HG03520 (cell line): ENCODE data around the gene STX16.

Experiments used
- ATAC-seq: cut with Tn5 transposase; IDR thresholded peaks from one replicate; pipeline ENCODE4 v1.9.1; 2021; ENCODE audit warnings: mild to moderate bottlenecking, moderate library complexity; ENCODE audit not compliant: unreplicated experiment

The STX16 gene

DNA sequence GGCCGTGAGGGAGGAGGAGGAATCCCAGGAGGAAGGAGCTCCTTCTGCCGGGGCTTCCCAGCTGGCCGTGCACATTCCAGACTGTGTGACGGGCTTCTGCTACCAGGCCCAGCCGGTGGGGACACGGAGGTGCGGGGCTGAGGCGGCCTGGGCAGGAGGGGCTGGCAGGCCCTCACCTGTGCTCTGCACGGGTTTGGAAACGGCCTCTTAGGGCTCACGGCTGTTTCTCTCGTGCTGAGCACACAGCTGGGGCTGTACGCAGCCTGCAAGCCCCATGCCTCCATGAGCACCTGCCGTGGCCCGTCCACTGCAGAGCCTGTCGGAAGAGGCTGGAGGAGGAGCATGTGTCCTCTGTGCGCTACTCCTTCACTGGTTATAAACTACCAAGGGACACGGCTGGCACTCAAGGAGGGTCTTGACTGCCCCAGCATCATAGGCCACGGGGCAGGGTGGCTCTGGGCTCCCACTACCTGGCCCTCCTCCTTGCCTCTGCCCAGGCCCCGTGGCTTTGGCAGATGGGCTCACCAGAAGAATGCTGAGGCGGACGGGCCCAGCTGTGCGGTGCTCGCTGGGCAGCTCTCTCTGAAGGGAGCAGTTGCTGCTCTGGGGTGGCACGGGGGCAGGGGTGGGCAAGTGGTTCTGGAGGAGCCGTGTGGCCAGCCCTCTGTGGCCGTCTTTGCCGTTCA lies 57.3 kb downstream of the STX16 start:
- ATAC-seq: no peak

DNA sequence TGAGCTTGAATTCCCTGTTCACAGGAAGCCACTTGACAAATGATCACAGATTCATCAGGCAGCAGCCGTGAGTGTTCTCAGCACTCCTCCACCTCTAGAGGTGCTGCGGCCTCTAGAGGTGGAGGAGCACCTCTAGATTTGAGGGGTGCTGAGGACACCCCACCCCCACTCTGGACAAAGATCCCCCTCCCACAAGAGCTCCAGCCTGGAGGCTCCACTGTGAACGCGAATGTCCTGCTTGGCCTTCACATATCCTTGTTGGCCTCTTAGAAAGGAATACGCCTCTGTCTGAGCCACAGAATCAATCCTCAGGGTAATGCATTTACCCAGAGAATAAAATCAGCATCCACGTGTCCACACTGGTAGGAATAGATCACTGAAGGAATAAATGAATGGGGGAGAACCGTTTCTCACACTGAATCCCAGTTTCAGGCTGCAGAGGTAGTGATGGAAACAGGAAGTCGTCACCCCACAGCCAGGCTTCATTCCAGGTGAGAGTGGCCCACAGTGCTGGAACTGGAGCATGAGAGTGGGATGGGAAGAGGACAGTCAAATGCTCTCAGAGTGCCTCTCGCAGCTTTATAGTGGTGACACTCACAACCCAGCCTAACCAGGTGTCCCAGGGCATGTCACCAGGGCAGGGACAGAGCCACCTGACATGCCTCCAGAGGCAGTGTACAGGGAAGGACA lies 58.1 kb downstream of the STX16 start:
- ATAC-seq: no peak

DNA sequence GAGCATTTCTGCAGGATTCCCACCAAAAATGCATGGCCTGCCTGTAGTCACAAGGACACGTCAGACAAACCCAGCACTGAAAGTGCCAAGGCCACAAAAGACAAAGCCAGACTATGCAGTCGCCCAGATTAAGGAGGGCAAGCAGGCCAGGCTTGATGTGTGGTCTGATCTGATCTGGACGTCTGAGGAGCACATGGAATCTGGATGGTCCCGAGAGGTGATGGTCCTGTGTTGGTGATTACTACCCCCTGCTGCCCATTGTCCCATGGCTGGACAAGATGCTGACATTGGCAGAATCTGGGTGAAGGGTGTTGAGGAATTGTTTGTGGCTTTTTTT lies 58.6 kb downstream of the STX16 start:
- ATAC-seq: no peak

DNA sequence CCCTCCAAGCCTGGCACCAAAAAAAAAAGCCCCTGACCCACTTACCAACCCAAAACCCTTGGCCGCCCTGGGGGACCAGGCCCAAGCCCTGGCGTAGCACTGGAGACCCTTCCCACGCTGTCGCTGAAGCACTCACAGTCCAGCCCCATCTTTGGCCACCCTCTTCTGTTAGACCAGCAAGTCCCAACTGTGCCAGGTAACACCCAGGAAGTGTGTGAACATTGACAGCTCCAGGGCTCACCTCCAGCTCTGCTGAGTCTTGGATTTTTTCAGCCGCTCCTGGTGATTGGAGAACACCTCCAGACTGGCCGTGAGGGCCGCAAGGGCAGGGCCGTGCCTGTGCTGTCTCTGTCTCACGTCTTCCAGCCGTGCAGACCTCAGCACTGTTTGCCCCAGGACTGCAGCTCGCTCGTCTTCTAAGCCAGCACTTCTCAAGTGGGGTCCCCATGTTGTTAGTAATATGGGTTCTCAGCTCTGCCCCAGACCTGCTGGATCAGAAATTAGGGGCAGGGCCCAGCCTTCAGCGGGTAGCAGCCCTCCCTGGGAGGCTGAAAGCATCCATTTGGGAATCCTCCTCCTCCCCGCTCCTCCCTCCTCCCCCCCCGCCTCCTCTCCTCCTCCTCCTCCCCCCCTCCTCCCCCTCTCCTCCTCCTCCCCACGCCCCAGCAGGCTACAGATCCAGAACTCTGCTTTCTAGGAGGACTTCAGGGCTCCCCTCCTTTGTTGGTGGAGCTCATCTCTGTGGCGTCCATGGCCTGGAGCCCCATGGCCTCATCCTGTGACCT lies 59.6 kb downstream of the STX16 start:
- ATAC-seq: no peak

DNA sequence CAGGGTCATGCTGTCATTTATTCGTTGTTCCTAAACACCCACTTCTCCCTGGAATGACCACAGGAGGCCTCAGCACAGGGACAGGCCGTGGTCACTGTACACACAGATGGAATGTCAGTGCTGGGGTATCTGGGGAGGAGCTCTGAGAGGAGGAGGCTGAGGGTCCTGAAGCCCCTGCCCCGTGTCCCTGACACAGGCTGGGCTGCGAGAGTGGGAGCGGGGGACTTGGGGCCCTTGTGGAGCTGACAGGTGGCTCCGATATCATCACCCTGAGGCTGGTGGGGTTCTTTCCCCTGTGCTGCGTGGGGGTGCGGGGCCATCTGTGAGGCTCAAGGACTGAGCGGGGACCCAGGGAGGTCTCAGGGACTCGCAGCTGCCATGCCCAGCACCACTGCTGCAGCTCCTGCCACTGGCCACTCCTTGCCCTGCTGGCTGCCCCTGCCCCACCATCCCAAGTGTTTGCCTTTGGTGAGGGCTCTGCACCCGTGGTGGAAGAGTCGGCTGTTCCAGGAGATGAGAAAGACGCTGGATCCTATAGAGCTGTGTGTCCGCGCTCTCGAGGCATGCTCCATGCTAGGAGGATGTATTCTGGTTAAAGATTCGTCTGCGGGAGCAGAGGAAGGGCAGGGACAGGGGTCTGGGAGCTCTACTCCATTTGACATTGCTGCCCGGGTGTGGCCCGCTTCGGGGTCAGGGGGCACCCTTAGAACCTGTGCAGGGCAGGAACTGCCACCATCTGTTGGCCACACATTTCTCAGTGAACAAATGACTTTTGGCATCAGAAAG lies 60.4 kb downstream of the STX16 start:
- ATAC-seq: no peak

DNA sequence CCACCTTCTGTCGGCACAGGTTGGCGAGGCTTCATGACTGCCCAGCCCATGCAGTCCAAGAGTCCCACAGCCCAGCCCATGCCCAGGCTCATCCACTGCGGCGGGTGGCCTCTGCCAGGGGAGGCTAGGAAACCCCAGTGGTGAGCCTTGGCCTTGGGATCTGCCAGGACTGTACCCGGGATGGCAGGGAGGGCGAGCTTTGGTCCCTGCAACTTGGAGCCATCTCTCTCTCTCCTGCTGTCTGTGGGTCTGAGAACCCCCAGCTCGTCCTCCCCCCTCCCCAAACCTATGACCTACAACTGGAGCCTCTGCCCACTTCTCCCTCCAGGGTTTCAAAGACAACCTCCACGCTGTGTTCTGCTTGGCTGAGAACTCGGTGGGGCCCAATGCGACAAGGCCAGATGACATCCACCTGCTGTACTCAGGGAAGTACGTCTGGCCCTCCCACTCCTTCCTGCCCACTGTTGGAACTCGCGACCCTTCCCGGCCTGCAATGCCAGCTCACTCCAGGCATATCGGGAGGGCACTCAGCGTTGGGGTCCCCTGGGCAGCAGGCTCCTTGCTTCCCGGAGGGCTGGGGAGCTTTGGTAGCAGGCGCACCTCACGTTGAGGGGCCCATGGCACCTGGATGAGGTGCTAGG lies 61.2 kb downstream of the STX16 start:
- ATAC-seq: no peak

DNA sequence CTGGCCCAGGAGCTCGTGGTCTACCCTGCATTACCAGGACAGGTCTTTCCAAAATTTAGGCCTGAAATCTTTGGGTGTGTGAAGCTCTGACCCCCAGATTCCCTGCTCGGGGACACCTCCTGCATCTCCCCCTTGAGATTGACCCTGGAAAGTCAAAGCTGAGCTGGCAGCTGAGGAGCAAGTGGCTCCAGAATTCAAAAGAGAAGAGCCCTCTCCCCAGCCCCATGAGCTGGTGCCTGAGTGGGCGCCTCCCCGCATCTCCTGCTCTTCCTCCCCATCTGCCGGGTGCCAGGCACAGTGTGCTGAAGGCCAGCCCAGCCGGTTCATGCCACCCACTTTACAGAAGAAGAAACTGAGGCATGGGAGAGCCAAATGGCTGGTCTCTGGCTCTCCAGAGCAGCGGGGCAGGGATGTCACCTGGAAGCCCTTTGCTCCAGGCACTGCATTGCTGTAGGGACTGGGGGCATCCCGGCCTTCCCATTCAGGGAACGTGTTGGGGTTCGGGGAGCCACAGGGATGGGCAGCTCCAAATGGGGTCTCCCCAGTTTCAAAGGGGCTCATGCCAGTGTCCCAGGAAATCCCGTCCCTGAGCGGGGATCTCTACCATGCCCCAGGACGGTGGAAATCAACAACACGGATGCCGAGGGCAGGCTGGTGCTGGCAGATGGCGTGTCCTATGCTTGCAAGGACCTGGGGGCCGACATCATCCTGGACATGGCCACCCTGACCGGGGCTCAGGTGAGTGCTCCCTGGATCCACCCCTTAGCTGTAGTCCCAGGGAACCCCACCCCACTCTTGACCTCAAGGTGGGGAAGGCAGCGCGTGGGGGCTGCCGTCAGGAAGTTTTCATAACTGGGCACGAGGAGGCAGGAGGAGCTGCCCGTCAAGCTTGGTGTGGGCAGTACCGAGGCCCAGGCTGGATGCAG lies 62.0 kb downstream of the STX16 start:
- no peak for ATAC-seq

DNA sequence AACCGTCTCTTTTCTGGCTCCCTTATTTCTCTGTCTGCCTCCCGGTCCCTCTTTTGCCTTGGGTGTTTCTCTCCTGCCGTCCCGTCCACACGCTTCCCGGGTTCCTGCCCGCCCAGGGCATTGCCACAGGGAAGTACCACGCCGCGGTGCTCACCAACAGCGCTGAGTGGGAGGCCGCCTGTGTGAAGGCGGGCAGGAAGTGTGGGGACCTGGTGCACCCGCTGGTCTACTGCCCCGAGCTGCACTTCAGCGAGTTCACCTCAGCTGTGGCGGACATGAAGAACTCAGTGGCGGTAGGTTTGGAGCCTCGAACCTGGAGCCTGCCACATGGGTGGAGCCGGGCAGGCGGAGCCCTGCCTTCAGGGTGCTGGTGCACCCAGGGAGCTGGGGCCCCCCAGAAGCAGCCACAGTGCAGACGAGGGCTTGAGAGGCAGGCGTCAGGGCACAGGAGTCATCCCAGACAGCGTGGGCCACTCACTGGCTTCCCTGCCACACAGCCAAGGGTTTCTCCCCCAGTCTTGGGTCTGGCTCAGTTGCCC lies 62.8 kb downstream of the STX16 start:
- no peak for ATAC-seq

DNA sequence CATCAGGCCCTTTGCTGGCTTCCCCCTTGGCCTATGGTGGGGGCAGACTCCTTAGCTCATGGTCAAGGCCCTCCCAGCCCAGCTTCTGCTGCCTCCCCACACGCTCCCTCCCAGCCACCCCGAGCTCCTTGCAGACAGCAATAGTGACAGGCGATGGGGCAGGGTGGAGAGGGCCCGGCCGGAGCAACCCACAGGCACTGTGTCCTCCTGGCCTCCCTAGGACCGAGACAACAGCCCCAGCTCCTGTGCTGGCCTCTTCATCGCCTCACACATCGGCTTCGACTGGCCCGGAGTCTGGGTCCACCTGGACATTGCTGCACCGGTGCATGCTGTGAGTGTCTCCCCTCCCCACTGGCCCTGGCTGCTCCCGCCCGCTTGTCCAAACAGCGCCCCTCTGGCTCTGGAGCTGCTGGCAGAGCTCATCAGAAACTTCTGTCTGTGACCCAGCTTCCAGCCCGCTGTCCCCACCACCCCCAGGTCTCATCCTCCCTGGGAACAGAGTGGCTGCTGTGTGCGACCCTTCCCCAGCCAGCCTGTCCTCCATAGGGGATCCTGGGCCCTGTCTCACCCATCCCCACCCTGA lies 63.3 kb downstream of the STX16 start:
- no peak for ATAC-seq

DNA sequence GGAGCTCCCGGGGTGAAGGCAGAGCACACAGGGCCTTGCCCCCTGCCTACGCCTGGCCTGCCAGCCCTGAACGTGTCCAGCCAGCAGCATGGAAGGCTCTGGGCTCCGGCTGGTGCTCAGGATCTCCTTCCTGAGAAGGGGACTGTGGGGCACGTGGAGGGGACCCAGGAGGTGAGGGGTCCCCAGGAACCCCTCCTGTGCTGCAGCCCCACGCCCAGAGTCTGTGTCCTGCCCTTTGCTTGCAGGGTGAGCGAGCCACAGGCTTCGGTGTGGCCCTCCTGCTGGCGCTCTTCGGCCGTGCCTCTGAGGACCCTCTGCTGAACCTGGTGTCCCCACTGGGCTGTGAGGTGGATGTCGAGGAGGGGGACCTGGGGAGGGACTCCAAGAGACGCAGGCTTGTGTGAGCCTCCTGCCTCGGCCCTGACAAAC lies 63.9 kb downstream of the STX16 start:
- no peak for ATAC-seq

DNA sequence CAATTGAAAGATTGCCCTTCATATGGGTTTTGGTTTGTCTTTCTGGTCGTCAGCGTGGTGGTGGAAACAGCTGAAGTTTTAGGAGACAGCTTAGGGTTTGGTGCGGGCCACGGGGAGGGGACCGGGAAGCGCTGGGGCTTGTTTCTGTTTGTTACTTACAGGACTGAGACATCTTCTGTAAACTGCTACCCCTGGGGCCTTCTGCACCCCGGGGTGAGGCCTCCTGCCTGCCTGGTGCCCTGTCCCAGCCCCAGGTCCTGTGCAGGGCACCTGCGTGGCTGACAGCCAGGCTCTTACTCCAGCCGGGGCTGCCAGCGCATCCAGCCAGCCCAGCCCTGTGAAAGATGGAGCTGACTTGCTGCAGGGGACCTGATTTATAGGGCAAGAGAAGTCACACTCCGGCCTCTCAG lies 64.3 kb downstream of the STX16 start:
- no peak for ATAC-seq

DNA sequence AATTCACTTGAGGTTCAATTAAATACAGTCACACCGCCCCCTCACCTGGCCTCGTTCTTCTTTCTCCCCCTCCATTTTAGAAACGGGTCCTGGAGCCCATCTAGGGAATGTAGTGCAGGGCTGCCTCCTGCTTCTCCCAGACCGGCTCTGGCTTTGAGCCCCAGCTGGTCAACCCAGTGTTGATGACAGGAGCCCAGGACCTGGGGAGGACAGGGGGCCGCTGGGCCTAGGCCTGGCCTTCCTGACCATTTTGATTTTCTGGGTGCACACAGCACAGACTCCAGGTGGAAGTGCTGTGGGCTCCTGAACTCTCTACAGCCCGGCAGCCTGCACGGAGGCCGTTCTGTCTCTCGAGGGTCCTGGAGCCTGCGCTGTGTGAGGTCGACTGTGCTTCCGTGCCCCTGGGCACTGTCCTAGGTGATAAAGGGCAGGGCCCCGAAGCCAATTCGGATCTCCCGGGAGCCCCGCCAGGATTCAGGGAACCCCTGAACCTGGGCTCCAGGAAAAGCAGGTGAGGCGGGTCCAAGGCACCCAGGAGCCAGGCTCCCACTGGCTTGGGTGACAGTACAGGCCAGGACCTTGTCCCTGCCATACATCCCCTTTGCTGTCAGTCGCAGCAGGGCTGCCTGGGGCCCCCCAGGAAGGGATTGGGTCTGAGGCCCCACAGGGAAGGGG lies 64.9 kb downstream of the STX16 start:
- ATAC-seq: no peak

DNA sequence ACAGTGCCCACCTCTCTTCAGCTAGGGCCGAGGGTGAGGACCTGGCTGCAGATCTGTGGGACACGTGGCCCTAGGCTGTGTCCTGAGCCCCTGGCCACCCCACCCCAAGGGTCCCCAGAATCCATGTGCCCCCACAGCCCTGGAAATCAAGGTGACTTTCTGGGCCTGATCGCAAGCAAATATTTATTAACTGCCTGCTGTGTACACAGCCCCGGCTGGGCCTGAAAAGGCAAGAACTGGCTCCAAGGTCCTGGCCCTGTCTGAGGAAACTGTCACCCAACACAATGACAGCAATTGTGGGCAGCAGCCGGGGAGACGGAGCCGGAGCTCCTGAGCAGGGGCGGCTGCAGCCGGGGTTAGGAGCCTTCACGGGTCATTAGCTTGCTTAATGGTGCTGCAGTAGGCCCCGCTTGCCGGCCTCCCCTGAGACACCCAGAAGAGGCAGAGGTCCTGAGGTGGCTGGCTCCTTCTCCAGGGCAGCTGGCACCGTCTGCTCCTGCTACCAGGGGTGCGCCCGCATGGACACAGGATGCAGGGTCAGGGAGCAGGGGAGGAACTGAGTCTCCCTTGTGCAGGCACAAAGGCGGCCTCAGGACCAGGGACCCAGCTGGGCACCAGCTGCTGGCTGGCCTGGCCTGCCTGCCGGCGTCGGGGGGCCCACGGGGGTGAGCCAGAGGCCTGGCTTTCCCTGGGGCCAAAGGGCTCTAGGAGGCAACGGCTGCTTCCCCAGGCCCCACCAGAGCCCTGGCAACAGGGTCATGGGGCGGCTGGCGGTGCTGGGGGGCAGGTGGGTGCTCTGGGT lies 65.6 kb downstream of the STX16 start:
- ATAC-seq: no peak

DNA sequence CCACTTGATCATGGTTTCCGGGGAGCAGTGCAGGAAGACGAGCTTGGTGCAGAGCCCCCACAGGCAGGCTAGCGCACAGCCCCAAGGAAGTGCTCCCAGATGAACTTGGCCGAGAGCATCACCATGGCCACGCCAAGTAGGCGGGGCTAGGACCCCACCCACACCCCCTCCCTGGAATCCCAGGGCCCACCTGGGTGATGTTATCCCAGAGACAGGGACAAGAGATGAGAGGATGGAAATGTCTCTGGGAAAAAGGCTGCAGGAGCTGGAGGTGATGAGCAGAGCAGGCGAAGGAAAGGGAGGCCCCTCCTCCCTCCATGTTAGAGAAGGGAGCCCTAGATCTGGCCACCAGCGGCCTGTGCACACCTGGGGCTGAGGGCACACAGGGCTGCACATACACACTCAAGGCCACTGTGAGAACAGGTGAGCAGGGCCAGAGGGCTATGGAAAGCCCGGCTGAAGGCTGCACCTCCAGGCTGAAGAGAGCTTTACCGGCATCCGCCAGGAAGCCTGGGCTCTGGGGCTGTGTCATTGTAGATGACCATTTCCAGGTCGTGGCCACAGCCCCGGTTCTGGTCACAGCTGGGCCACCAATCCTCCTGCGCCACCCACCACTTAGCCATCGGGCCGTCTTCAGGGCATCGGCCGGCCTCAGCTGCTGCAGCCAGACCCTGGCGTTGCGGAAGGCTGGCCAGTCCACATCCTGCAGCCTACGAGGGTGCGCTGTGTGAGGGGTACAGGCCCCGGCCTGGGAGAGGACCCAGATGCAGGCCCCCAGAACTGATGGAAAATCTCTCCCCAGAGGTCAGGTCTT lies 66.4 kb downstream of the STX16 start:
- no peak for ATAC-seq

DNA sequence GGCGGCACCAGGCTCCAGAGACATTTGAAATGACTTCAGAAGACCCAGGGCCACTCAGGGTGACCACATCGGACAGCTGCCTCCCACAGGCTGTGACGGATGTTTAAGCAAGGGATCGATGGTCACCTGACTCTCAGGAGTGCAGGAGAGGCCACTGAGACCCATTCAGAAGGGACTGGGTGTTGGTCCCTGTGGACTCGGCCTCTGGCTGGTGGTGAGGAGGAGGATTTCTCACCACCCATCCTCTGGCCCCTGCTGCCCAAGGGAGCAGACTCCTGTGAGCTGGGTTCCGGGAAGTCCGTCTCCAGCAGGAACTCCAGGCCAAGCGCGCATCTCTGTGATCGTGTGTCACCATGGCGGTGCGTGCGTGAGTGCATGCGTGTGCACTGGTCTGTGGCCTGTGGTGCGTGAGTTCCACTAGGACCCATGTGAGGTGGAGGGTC lies 67.1 kb downstream of the STX16 start:
- no peak for ATAC-seq

DNA sequence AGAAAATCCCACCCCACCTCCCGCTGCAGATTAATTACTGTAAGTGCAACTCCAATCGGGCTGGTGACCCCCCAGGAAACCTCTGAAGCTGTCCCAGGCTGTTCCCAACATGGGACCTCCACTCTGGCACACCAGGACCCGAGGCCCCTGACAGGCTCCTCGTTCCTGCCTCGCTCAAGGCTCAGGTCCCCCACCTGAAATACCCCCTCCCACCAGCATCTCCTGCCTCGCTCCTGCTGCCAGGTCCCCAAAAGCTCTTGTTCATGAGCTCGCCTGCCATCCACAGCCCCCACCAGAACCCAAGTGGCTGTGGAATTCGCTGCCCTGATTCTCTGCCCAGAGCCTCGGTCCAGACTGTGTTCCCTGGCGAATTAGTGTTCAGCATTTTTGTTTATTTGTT lies 67.6 kb downstream of the STX16 start:
- ATAC-seq: no peak

DNA sequence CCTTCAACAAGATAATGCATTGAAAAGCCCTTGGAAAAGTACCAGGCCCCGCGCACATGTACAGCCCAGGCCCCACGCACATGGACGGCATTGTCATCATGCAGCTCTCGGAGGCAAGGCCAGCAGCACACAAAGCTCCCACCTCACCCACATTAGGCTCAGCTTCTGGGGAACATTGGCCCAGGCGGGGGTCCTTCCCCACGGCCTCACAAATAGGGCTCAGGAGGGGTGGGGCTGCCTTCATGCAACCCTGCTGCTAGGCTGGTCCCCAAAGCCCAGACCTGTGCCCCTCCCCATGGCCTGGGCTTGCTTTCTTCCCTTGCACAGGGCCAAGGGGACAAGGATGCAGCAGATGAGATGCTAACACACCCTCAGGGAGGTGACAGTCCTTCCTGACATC lies 68.2 kb downstream of the STX16 start:
- ATAC-seq: no peak
